CD14-positive monocyte (primary cell): ENCODE results near the gene AMOTL1. TPM values are rescaled to one million over a fixed set of nuclear protein-coding genes. Genes with fewer than 3 reads are reported as not detected.

Experiments used
- DNase-seq, 3 donors: peaks; one replicate each; pipeline ENCODE4 v3.0.0-alpha.2; 2011 to 2022
- H2AFZ ChIP-seq: 2 replicates; pipeline ENCODE4 v1.6.0; 2012; ENCODE audit warnings: mild to moderate bottlenecking, low read depth, low read length, inconsistent platforms; ENCODE audit not compliant: insufficient read depth, poor library complexity, severe bottlenecking
- H3K27ac ChIP-seq, 2 donors: 1 replicate in 1 of 2; 2 replicates in 1 of 2; pipeline ENCODE4 v1.5.1; 2012 to 2013; ENCODE audit warnings: low read length in 2 of 2, control low read depth in 1 of 2, inconsistent platforms in 1 of 2, low read depth in 1 of 2, mild to moderate bottlenecking in 1 of 2
- H3K27me3 ChIP-seq, 2 donors: one replicate each; pipeline versions ENCODE4 v1.6.0 to v1.6.1; 2011 to 2013; ENCODE audit warnings: low read length in 2 of 2; ENCODE audit not compliant: control insufficient read depth in 2 of 2, insufficient read depth in 2 of 2
- H3K36me3 ChIP-seq, 2 donors: replicated peaks in 1 of 2; 1 replicate in 1 of 2; 2 replicates in 1 of 2; pipeline versions ENCODE4 v1.5.1 to v1.6.1; 2012 to 2013; ENCODE audit warnings: low read length in 2 of 2, control low read depth in 1 of 2, inconsistent platforms in 1 of 2, mild to moderate bottlenecking in 1 of 2; ENCODE audit not compliant: insufficient read depth in 2 of 2, control insufficient read depth in 1 of 2
- H3K4me1 ChIP-seq, 2 donors: 1 replicate in 1 of 2; 2 replicates in 1 of 2; pipeline versions ENCODE4 v1.5.1 to v1.6.1; 2012 to 2013; ENCODE audit warnings: low read length in 2 of 2, control low read depth in 1 of 2, inconsistent platforms in 1 of 2, mild to moderate bottlenecking in 1 of 2, moderate library complexity in 1 of 2; ENCODE audit not compliant: insufficient read depth in 2 of 2, control insufficient read depth in 1 of 2
- H3K4me2 ChIP-seq: replicated peaks from 2 replicates; pipeline ENCODE3; 2012; ENCODE audit warnings: low read length, moderate library complexity, mild to moderate bottlenecking; ENCODE audit not compliant: poor library complexity, severe bottlenecking; ENCODE audit errors: extremely low read depth
- H3K4me3 ChIP-seq, 3 experiments: fragments of 200-600 bp in 1 of 3; sonication (generic) in 1 of 3; replicated peaks in 1 of 3; 1 replicate in 2 of 3; 2 replicates in 1 of 3; pipeline ENCODE4 v1.5.1; 2011 to 2013; ENCODE audit warnings: low read length in 3 of 3, mild to moderate bottlenecking in 3 of 3, control low read depth in 2 of 3, low read depth in 2 of 3, inconsistent platforms in 1 of 3, moderate library complexity in 1 of 3
- H3K79me2 ChIP-seq: 2 replicates; pipeline ENCODE4 v1.6.0; 2012; ENCODE audit warnings: mild to moderate bottlenecking, control low read depth, inconsistent platforms, low read length, moderate library complexity; ENCODE audit not compliant: insufficient read depth
- H3K9ac ChIP-seq: 2 replicates; pipeline ENCODE4 v1.6.0; 2017; ENCODE audit warnings: low read length, mild to moderate bottlenecking; ENCODE audit not compliant: insufficient read depth, poor library complexity, severe bottlenecking
- H3K9me3 ChIP-seq, 2 donors: replicated peaks in 1 of 2; 1 replicate in 1 of 2; 2 replicates in 1 of 2; pipeline versions ENCODE4 v1.5.1 to v1.6.1; 2012 to 2013; ENCODE audit warnings: low read length in 2 of 2, control low read depth in 1 of 2; ENCODE audit not compliant: control insufficient read depth in 1 of 2, insufficient read depth in 1 of 2
- H4K20me1 ChIP-seq: 2 replicates; pipeline ENCODE4 v1.6.0; 2012; ENCODE audit warnings: mild to moderate bottlenecking, low read length, control low read depth, moderate library complexity; ENCODE audit not compliant: insufficient read depth
- H3K27ac Mint-ChIP-seq, 7 donors: one replicate each; pipeline ENCODE4 v1.8.0; 2020; ENCODE audit warnings: mild to moderate bottlenecking in 7 of 7, mixed read lengths in 7 of 7, moderate library complexity in 6 of 7, inconsistent platforms in 2 of 7
- H3K27me3 Mint-ChIP-seq, 3 donors: one replicate each; pipeline ENCODE4 v1.8.0; 2021 to 2022; ENCODE audit warnings: low read depth in 3 of 3, mild to moderate bottlenecking in 3 of 3, mixed read lengths in 3 of 3, moderate library complexity in 3 of 3, inconsistent platforms in 1 of 3
- H3K36me3 Mint-ChIP-seq, 2 donors: one replicate each; pipeline ENCODE4 v1.8.0; 2020; ENCODE audit warnings: mixed read lengths in 2 of 2, inconsistent platforms in 1 of 2, mild to moderate bottlenecking in 1 of 2
- H3K4me1 Mint-ChIP-seq: one replicate; pipeline ENCODE4 v1.8.0; 2020; ENCODE audit warnings: mild to moderate bottlenecking, mixed read lengths
- H3K4me3 Mint-ChIP-seq, 2 donors: one replicate each; pipeline ENCODE4 v1.8.0; 2020; ENCODE audit warnings: mild to moderate bottlenecking in 2 of 2, mixed read lengths in 2 of 2, moderate library complexity in 1 of 2
- H3K9me3 Mint-ChIP-seq, 7 donors: one replicate each; pipeline ENCODE4 v1.8.0; 2020 to 2022; ENCODE audit warnings: mixed read lengths in 7 of 7, mild to moderate bottlenecking in 6 of 7, moderate library complexity in 6 of 7, inconsistent platforms in 2 of 7
- WGBS: methylation state at CpG from one replicate; pipeline ENCODE4 v1.1.5; 2013; ENCODE audit warnings: missing lambda C conversion rate; ENCODE audit not compliant: insufficient coverage; 5-methylcytosine and 5-hydroxymethylcytosine counted together
- intact Hi-C, 2 donors: fragments of 100-400 bp; cut with micrococcal nuclease; formaldehyde crosslinking; loops; one replicate each; pipeline versions ENCODE4 v1.15.0 to v1.15.1; 2023
- polyA plus RNA-seq, 3 donors: library from polyadenylated mRNA; depleted of rRNA in 1 of 3; unstranded in 2 of 3; stranded (reverse) in 1 of 3; fragments of 300-500 nt in 2 of 3; fragments of >200 nt in 1 of 3; fragmentation: Illumina TruSeq in 2 of 3; gene quantifications; 1 replicate in 2 of 3; 2 replicates in 1 of 3; pipeline ENCODE4 v1.2.3, GENCODE V29; 2012 to 2021
- TF ChIP-seq, protein P1 (sequence below): fragments of 200-600 bp; IDR thresholded peaks from one replicate; pipeline ENCODE4 v1.8.0; 2022; ENCODE audit warnings: antibody characterized with exemption, mild to moderate bottlenecking

AMOTL1 gene
- polyA plus RNA-seq, 3 donors = 0.41 to 0.66 (median 0.46) TPM

DNA sequence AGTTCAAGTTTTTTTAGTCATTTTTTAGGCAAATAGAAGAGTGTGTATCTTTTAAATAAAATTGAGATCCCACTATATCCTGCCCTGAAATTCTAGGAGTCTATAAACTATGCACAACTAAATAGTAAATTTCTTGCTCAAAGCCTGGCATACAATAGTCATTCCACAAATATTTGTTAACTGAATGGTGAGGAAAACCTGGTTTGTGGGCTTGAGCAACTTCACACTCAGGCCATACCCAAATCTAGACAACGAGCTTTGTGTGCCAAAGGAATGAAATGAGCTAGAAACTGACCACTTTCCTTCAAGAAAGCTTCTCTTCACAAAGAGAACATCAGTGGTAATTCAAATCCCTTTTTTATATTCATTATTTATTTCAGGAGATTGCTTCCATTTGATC is 39.6 kb upstream of the AMOTL1 start:
- no peak overlapping the region for H3K27ac Mint-ChIP-seq
- H3K36me3 Mint-ChIP-seq = no peaks in the 10 kb centered on the region
- H3K4me3 ChIP-seq = no peak overlapping the region
- intact Hi-C loops = no loop called here
- H3K9ac ChIP-seq = no peak overlapping the region
- H3K9me3 ChIP-seq = no peaks in the 10 kb centered on the region
- H3K9me3 Mint-ChIP-seq = peaks cover 0 to 4% (median 0%) of the 10 kb centered on the region in 7 donors
- no peaks in the 10 kb centered on the region for H3K27me3 ChIP-seq
- no peaks in the 10 kb centered on the region for H3K79me2 ChIP-seq
- no peak overlapping the region for H3K27ac ChIP-seq
- no peak overlapping the region for H2AFZ ChIP-seq
- peaks cover 37% of the 10 kb centered on the region for H3K4me1 Mint-ChIP-seq
- no CpG with 5 or more reads among the region's 1 CpG for WGBS
- peaks cover 0 to 1% (median 0%) of the 10 kb centered on the region in 3 donors for H3K27me3 Mint-ChIP-seq
- H3K4me1 ChIP-seq = peaks cover 20 to 28% of the 10 kb centered on the region in 2 donors
- H3K36me3 ChIP-seq = no peaks in the 10 kb centered on the region
- H3K4me2 ChIP-seq = no peak overlapping the region
- DNase-seq = no peak
- H4K20me1 ChIP-seq = no peaks in the 10 kb centered on the region
- no peak overlapping the region for H3K4me3 Mint-ChIP-seq
- TF ChIP-seq, protein P1, sequence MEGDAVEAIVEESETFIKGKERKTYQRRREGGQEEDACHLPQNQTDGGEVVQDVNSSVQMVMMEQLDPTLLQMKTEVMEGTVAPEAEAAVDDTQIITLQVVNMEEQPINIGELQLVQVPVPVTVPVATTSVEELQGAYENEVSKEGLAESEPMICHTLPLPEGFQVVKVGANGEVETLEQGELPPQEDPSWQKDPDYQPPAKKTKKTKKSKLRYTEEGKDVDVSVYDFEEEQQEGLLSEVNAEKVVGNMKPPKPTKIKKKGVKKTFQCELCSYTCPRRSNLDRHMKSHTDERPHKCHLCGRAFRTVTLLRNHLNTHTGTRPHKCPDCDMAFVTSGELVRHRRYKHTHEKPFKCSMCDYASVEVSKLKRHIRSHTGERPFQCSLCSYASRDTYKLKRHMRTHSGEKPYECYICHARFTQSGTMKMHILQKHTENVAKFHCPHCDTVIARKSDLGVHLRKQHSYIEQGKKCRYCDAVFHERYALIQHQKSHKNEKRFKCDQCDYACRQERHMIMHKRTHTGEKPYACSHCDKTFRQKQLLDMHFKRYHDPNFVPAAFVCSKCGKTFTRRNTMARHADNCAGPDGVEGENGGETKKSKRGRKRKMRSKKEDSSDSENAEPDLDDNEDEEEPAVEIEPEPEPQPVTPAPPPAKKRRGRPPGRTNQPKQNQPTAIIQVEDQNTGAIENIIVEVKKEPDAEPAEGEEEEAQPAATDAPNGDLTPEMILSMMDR = no peak

DNA sequence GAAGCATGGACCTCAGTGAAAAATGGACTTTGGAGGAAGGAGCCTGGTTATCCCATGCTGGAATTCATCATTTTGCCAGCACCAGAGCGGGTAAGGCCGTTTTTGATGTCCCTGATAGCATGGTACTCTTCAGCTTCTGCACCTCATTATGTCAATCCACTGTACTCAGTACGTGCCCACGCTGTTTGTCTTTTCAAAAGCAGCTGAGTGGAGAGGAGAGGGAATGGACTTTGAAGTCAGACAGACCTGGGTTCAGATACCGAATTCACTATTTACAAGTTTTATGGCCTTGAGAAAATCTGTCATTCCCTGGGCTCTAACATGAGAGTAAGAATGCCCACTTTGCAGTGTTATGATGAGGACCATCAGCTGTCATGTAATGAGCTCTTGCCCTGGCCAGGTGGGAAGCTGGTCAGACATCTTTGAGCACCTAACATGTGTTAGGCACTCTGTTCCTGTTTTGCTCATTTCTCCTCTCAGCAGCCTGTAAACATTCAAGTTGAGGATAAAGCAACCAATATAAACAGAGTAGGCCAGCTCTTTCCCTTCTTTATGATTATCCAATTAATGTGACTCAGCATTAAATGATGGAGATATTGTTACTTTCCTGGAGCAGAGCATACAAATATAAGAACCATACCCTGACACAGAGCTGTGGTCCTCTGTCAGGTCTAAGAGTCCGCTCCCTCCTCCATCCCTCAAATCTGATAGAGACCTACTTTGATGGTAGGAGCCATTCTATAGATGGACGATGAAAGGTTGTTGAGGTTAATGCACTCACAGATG is 39.0 kb upstream of the AMOTL1 start:
- H3K9me3 Mint-ChIP-seq = peaks cover 0 to 4% (median 0%) of the 10 kb centered on the region in 7 donors
- H3K4me2 ChIP-seq = no peak overlapping the region
- no peak overlapping the region for H3K27ac ChIP-seq
- H4K20me1 ChIP-seq = no peaks in the 10 kb centered on the region
- H3K27ac Mint-ChIP-seq = no peak overlapping the region
- DNase-seq = no peak
- H3K27me3 ChIP-seq = no peaks in the 10 kb centered on the region
- H3K4me1 ChIP-seq = peaks cover 20 to 28% of the 10 kb centered on the region in 2 donors
- no peaks in the 10 kb centered on the region for H3K9me3 ChIP-seq
- no peaks in the 10 kb centered on the region for H3K79me2 ChIP-seq
- H3K36me3 Mint-ChIP-seq = no peaks in the 10 kb centered on the region
- TF ChIP-seq, protein P1 = no peak
- 100% methylated on average over 1 of the region's 7 CpGs for WGBS
- no peak overlapping the region for H3K4me3 Mint-ChIP-seq
- no peaks in the 10 kb centered on the region for H3K36me3 ChIP-seq
- H3K9ac ChIP-seq = no peak overlapping the region
- no peak overlapping the region for H2AFZ ChIP-seq
- no peak overlapping the region for H3K4me3 ChIP-seq
- peaks cover 37% of the 10 kb centered on the region for H3K4me1 Mint-ChIP-seq
- intact Hi-C loops = no loop called here
- peaks cover 0 to 1% (median 0%) of the 10 kb centered on the region in 3 donors for H3K27me3 Mint-ChIP-seq
